GM21529 (cell line): ENCODE data around the gene XRN2.

Experiments
- ATAC-seq: cut with Tn5 transposase; IDR thresholded peaks from one replicate; pipeline ENCODE4 v1.9.1; 2021; ENCODE audit not compliant: unreplicated experiment

XRN2 gene

DNA sequence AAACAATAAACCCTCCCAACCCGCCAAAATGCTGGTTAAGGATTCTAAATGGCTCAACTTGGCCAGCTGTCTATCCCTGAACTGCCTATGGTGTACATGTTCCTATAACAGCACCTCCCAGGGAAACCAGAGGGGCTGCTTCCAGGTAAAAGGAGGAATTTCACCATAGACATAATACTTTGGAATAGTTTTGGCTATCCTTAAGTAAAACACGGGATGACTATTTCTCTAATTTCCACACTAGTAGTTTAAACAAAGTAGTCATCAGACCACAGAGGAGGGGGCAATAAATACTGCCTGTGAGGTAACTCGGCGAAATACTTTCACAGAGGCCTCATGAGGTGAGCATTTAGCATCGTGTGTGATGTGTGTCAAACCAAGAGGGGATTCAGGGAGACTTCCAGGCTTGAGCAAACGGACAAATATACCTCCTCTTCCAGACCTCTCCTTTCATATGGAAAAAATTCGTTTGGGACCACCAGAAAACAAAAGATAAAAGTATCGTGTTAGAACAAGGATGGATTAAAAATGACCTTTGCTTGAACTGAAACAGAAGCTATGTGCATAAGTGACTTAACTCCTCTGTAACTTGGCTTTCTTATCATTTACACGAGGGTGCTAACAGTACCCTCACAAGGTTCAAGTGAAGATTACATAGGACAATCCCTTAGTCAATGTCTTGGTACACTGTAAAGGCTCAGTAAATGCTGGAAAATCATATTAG lies 1.0 kb upstream of the XRN2 start:
- no peak for ATAC-seq

DNA sequence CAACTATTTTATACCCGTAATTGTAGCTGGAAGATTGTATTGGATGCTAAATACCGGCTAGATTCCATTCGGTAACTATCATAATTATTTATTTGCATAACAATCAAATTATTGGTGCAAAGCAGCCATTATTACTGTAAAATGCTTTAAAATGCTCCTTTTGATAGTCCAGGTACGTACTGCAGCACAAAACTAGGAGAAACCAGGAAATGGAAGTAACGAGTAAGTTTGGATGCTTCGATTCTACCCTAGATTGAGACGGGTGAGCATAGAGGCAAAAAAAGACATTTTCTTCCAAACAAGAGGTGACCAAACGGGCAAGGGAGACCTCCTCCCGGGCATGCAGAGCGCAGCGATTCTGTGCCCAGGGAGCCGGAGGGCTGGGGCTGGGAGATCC lies 469 bp upstream of the XRN2 start:
- peak; percentile 30 for ATAC-seq

DNA sequence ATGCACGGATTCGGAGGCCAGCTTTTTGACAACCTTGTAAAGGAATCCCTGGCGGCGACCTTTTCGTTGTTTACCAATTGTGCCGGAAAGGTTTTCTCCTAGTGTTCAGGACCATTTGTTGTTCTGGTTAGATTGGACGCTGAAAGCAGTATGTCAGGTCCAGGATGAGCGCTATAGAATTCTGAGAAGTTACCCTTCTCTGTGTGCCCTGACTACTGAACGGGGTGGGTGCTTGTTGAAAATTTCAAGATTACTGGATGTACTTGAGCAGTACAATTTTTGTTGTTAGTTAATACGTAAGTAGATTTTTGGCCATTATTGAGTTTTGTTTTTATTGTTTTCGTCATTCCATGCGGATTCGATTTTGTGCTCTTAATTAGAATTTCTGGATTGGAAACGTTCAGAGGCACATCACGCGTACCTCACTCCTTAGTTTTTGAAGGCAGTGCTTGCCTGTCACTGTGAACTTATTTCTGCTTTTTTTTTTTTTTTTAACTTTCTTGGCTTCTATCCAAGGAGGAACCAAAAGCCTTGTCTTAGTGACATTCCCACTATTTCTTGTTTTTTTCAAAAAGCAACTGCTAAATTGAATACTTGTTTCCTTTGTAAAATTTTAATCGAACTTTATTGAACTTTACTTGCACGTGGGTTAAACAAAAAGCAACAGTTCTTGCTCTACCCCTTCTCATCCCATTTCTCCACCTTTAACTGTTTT lies 898 bp downstream of the XRN2 start:
- peak; percentile 8 for ATAC-seq

DNA sequence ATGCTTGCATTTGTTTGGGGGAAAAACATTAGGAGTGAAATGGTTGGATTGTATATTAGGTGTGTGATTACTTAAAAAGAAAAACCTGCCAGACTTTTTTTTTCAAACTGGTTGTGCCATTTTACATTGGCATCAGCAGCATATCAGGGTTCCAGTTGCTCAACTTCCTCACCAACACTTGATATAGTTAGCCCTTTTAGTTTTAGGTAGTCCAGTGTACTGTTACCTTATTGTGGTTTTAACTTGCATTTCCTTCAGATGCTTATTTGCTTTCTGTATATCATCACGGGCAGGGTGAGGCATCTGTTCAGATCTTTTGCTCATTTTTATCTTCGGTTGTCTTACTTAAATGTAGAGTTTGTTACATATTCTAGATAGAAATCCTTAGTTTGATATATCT lies 5.2 kb downstream of the XRN2 start:
- ATAC-seq = no peak

DNA sequence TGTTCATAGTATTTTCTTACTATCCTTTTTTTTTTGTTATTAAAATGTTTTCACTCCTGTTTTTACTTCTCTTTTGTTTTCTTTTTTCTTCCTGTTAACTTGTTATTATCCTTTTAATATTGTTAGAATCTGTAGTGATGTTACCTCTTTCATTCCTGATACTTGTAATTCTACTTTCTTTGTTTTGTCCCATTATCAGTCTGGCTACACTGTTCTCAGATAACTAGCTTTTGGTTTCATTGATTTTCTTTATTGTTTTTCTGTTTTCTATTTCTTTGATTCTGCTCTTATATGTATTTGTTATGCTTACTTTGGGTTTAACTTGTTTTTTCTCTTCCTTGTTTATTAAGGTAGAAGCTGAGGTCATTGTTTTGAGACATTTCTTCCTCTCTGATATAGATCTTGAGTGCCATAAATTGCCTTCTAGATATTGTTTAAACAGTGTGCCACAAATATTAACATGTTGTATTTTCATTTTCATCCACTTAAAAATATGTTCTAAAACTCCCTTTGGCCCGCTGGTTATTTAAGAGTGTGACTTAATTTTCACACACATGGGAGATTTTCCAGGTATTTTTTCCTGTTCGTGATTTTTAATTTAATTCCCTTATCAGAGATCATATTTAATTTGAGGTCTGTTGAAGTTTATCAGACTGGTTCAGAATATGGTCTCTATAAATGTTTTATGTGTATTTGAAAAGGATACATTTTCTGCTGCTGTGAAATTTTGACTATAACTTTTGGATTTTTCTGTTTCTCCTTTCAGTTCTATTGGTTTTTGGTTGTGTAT lies 6.7 kb downstream of the XRN2 start:
- no peak for ATAC-seq

DNA sequence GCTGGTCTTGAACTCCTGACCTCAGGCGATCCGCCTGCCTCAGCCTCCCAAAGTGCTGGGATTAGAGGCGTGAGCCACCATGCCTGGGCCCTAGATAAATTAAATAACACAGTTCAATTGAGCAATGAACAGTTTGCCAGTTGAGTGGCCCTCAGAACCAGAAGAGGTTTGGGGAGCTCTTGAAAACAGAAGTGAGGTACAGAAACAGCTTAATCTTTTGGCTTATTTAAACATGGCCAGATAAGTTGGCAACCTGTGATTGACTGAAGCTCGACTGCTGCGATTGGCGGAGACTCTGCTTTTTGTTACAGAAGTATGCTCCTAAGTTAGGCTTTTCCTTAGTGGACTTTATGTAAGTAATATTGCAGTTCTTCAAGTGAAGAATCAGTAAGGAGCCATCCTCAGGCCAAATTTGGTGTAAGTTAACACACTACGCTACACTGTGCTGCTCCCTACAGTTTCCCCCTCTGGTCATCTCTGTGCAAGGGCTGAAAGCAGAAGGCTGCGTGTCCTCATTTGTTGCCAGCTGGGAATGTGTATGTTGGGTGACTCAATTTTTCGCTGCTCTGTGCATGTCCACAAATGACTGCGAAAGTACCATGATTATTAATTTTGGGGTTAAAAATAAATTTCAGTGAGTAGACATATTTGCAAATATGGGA lies 9.8 kb downstream of the XRN2 start:
- ATAC-seq = no peak

DNA sequence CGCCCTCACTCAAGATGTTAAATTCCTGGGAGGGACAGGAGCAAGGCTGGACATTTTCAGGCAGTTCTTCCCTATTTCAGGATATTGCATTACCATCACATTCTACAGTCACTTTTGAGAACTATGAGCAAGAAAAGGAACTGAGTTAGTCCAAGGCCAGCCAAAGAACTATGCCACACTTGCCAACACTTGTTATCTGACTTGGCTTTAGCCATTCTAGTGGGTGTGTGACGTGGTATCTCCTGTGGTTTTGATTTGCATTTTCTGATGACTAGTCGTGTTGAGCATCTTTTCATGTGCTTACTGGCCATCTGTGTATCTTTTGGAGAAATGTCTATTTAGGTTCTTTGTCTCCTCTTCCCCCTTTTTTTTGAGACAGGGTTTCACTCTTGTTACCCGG lies 12.0 kb downstream of the XRN2 start:
- no peak for ATAC-seq

DNA sequence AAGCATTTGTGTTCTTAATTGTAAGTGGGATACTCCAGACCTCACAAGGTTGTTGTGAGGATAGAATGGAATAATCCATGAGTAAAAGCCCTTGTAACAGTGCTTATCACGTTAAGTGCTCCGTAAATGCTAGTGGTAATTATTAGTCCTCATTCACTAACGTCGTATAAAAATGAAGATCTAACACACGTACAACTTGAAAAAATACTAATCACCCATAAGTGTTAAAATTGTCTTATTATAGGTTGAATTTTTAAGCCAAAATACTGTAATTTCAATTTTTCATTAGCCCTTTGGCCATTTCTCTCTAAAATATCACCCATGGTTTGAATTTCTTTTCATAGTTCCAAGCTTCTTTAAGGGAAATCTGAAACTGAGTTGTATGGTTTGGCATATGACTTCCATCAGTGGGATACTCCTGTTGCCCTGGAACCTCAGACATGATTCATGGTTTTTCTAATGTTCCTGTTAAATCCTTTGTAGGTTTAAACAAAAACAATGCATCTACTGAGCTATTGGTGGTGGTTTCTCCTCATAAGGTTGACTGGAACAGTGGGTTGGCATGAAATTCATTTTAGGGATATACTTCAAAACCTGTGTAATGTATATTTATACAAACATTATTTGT lies 19.1 kb downstream of the XRN2 start:
- ATAC-seq = no peak

DNA sequence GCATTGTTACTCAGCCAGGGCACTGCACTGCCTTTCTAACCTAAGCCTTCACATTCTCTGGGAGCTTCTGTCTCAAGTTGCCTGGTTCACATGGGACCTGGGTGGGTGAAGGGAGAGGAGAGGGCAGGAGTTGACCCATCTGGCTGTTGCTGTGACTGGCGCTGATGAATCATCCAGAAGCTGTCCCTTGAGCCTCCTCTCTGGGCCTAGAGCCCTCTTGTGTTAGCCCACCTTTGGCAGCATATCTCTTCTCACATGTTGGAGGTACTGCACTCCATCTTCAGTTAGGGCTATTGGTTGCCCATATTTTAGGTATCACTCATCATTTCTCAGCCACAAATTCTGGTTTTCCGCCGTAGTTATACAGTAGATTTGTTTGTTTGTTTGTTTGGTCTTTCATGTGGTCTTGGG lies 19.8 kb downstream of the XRN2 start:
- no peak for ATAC-seq

DNA sequence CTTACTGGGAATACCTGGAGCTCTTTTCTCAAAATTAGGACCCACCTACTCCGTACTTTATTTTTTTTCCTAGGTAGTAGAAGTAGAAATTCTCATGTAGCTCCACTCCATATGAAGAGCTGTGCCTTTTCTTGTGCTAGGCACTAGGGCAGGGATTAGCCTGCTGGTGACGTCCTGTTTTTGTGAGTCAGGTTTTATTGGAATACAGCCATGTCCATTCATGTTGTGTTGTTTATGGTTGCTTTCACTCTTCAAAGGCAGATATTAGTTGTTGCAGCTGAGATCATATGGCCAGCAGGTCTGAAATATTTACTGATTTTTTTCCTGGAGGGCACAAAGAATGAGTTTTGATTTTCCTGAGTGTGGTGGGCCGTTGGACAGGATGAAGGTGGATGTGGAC lies 20.5 kb downstream of the XRN2 start:
- ATAC-seq = no peak

DNA sequence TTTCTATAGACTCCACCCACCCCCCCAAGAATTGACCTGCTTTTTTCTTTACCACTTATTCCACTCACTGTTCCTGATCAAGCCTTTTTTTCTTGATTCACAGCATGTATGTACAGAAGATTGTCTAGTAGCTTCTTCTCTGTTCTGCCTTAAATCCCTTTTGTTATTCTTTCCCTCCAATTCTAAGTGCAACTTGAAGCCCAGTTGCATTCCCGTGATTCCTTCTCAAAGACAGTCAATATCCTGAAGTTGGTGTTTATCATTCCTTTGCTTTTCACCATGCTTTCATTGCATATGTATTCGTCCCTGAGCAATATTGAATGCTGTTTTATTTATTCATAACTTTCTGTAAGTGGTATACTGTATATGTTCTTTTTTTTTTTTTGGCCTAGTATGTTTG lies 21.0 kb downstream of the XRN2 start:
- ATAC-seq = no peak

DNA sequence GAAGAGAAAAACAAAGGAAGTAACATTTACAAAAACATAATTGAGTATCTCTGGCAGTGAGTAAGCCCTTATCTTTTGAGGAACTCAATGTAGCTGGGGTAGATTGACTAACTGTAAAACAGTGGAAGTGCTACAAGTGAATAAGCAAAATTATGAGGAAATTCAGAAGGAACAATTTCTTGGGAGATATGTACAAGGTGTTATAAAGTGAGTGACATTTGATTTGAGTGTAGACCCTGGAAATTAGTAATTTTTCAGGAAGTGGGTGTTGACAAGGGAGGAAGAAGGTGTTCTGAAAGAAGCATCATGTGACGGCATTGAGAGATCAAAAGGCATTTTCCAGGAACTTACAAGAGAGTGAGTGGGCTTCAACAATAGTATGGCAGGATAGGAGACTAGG lies 22.2 kb downstream of the XRN2 start:
- ATAC-seq = no peak

DNA sequence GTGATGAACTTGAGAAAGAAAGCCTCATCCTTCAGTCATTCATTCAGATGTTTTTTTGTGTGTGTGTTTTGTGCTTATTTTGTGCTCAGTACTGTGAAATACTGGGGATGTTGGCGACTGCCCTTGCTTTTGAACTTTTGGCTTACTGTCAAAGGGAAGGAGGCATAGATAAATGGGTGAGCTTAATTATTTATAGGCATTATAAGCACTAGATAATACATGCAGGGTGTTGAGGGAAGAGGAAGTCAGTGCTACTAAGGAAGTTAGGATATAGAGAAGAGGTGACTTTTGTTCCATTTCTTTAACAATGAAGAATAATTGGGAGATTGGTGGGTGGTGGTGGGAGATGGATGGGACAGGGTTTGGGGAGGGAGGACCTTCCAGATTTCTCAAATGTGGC lies 23.6 kb downstream of the XRN2 start:
- no peak for ATAC-seq

DNA sequence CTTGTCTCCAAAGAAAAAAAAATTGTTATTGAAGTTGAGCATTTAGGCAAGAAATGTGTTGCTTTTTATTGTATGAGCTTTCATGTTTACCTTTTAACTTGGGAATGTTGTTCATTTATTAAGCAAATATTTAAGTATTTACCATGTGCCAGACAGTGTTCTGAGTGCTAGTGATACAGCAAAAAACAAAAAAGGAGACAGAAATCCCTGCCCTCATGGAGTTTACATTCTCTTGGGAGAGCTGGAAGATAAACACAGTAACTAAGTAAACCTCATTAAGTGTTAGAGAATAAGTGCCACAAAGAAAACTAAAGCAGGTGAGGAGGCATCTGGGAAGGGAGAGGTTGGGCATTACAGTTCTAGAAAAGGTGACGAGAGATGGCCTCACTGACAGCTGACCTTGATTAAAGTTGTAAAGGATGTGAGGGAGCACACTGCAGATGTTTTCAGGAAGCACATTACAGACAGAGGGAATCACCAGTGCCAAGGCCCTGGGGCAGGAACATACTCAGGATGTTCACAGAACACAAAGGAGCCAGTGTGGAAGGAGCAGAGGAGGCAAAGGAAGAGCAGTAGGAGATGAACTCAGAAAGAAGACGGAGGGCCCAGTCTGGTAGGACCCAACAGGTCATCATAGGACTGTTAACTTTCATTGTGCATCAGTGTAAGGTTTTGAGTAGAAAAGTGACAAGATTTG lies 33.5 kb downstream of the XRN2 start:
- ATAC-seq = no peak

DNA sequence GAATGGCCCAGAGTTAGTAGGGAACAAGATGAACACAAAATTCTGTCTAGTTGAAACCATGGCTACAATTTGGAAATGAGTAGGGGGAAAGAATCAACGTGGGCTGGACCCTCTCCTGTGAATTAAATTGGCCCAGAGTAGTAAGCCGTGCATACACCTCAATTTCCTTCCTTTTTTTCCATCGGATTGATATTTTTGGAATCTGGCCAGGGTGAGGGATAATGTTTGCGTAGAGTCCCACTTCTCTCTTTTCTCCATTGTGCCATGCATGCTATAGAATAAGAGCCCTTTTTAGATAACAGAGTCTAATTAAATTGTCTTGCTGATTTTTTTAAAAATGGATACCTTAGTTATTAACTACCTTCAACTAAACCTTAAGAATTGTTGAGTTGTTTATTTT lies 35.2 kb downstream of the XRN2 start:
- ATAC-seq = no peak

DNA sequence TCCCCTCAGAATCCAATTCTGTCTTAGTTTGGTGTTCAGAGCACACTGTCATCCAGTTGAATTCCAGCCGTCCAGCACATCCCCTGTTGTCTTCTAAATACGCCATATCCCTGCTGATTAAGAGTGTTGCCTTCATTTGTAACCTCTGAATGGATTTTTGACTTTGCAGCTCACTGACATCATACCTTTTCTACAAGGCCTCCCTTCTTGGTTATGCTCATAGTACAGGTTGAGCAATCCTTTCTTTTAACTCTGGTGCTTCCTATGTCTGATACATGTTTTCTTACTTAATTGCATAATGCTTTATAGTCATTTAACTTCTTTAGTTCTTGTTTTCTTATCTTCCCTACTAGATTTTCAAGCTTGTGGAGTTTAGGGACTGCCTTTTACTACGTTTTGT lies 36.4 kb downstream of the XRN2 start:
- ATAC-seq = no peak

DNA sequence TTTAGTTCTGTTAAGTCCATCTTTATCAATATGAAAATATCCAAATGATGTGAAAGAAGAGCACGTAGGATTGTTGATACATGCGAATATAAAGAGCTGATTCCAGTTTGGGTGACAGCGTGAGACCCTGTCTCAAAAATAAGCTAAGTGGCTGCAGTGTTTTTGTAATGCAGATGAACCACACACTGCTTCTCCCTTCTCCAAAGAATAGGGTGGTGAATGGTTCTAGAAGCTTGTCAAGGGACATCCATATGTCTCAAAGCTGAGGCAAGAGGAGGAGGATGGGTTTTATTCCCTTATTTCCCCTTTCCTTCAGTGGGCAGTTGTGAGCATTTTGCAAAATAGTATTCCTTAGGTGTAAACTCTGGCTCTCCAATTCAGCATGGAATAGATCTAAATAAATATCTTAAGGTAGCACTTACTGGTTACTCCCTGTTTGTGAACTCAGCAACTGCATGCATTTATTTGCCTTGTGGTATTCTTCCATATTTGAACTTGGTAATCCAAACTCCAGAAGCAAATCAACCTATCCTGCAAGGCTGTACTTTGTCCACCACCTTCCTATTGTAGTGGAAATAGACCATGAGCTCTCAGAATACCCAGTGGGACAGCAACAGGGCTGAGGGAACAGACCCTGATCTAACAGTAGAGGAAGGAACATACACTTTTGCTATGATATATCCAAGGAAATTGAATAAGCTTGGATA lies 38.0 kb downstream of the XRN2 start:
- ATAC-seq = no peak

DNA sequence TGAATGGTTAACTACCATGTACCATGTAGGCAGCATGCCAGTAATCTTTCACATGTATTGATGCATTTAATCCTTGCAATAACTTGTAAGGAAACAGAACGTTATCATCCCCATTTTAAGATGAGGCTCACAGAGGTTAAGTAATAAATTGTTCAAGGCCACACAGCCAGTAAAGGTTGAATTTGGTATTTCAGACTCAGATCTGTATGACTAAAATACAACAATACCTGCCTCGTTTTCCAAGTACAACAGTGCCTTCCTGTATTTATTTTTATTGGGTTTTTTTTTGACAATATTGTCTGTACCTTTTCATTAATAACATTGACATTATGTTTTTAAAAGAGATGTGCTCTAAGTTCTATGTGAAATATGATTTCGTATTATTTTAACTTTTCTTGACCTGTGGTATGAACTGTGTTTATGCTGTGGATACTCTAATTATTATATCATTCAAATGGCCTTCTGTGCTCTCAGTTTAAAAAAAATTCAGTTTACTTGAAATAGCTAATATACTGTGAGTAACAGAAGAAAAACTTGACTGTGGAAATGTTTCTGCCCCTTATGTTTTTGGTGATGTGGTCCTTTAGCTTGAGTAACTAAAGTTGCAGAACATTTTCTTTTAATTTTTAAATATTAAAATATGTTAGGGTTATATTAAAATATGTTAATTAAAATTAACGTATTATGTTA lies 39.7 kb downstream of the XRN2 start:
- no peak for ATAC-seq

DNA sequence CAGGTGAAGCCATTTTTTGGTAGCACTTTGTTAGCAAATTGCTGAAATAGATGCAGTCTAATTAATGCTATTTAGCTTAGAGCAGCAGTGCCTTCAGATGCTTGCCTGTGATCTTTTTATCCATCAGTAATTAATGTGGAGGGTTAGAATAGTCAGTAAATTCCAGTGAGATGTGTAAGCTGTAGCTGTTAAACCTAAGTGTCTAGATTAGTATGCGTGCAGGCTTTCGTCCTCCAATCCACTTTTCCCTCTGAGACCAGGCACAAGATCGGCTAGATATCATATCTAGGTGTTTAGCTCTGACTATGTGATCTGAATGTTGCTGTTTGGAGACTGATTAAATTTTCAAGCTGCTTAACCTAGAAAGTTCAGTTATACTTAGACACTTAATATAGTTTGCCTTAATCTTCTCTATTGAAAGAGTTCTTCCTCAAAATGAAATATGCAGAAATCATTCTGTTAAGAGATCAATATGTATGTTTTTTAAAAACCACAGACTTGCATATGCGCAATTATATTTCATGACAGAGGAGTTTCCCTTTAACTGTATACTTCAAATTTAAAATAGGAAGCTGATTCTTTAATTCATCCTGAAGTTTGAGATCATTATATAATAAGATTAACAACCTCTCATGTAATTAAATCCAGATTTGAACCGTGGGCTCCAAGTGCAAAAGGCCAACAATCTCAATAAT lies 41.2 kb downstream of the XRN2 start:
- no peak for ATAC-seq
